Astrocyte of the cerebellum (primary cell): Measurements from ENCODE around the gene RAB17.

Source experiments
- DNase-seq: peaks from one replicate; pipeline ENCODE4 v3.0.0-alpha.2; 2011; ENCODE audit warnings: low read depth
- H3K4me3 ChIP-seq: 2 replicates; pipeline ENCODE4 v1.5.1; 2011; ENCODE audit warnings: mild to moderate bottlenecking, low read depth, low read length, moderate library complexity
- CTCF ChIP-seq: IDR thresholded peaks from 2 replicates; pipeline ENCODE4 v1.5.1; 2012; ENCODE audit warnings: low read length, low read depth, moderate library complexity, mild to moderate bottlenecking; ENCODE audit errors: missing control alignments
- in situ Hi-C: cut with HindIII; loops from 2 replicates; pipeline ENCODE4 v1.10.0; 2017; ENCODE audit warnings: low sequenced_read_pairs

Gene RAB17

GRCh38 chr2:237558961-237559641 is 31.4 kb downstream of the RAB17 start:
- no peak for TF ChIP-seq CTCF
- no peak overlapping the region for H3K4me3 ChIP-seq
- no peak for DNase-seq
- in situ Hi-C loops: no loop called here

- in situ Hi-C loops: no loop called here
- TF ChIP-seq CTCF: no peak
- H3K4me3 ChIP-seq: no peak overlapping the region
- no peak for DNase-seq
These were observed 32.9 kb downstream of the RAB17 start for GRCh38 chr2:237557633-237558015.

GRCh38 chr2:237556773-237557632 is 33.5 kb downstream of the RAB17 start:
- DNase-seq: no peak
- no peak for TF ChIP-seq CTCF
- in situ Hi-C loops: no loop called here
- H3K4me3 ChIP-seq: no peak overlapping the region

GRCh38 chr2:237555560-237555959 is 35.0 kb downstream of the RAB17 start:
- no peak for TF ChIP-seq CTCF
- in situ Hi-C loops: no loop called here
- no peak for DNase-seq
- no peak overlapping the region for H3K4me3 ChIP-seq

- no peak for TF ChIP-seq CTCF
- DNase-seq: no peak
- H3K4me3 ChIP-seq: no peak overlapping the region
- in situ Hi-C loops: no loop called here
These were observed 36.6 kb downstream of the RAB17 start for GRCh38 chr2:237553948-237554347.

GRCh38 chr2:237552908-237553307 is 37.6 kb downstream of the RAB17 start:
- no peak for TF ChIP-seq CTCF
- DNase-seq: no peak
- in situ Hi-C loops: no loop called here
- H3K4me3 ChIP-seq: no peak overlapping the region
